Measurements from ENCODE around the gene RIMBP2.

RIMBP2 gene

DNA sequence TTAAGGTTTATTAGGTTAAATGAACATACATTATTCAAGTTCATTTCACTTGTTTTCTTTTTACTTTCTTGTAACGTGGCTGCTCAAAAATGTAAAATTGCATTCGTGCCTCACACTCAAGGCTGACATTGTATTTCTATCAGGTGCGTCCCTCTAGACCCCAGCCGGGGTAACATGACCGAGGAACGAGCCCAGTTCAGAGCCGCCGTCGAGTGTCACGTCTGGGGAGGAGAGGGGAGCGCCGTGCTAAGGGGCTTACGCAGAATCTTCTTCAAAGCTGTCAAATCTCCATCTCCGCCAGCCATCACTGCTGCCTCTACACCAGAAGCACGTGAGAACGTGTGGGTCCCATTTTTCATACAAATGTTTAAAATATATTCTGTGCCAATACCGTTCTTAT lies 170.6 kb downstream of the RIMBP2 start:
- ATAC-seq (ENCODE audit: insufficient read depth, low read depth) (no peak), DNase-seq (no peak)
- Histone ChIP-seq H3K36me3 (ENCODE audit: insufficient read depth, low read length) (no peaks in the 10 kb centered on the region), H3K4me2 (ENCODE audit: insufficient read depth, low read length) (no peak overlapping the region), H3K4me1 (ENCODE audit: insufficient read depth, low read length) (no peaks in the 10 kb centered on the region), H3K79me2 (ENCODE audit: insufficient read depth, low read length) (no peaks in the 10 kb centered on the region), H2AFZ (ENCODE audit: low read depth, low read length) (no peak overlapping the region), H3K27ac (ENCODE audit: low read length) (no peak overlapping the region), H3K9ac (ENCODE audit: low read depth, low read length) (no peak overlapping the region), H4K20me1 (ENCODE audit: insufficient read depth, low read length) (no peaks in the 10 kb centered on the region), H3K4me3 (ENCODE audit: low read depth in 1 of 2, low read length in 2 of 2) (no peak overlapping the region), H3K27me3 (ENCODE audit: insufficient read depth, low read length, poor library complexity) (no peaks in the 10 kb centered on the region), H3K9me3 (ENCODE audit: insufficient read depth, low read length, severe bottlenecking) (peaks cover 7% of the 10 kb centered on the region)
- TF ChIP-seq, protein P1, sequence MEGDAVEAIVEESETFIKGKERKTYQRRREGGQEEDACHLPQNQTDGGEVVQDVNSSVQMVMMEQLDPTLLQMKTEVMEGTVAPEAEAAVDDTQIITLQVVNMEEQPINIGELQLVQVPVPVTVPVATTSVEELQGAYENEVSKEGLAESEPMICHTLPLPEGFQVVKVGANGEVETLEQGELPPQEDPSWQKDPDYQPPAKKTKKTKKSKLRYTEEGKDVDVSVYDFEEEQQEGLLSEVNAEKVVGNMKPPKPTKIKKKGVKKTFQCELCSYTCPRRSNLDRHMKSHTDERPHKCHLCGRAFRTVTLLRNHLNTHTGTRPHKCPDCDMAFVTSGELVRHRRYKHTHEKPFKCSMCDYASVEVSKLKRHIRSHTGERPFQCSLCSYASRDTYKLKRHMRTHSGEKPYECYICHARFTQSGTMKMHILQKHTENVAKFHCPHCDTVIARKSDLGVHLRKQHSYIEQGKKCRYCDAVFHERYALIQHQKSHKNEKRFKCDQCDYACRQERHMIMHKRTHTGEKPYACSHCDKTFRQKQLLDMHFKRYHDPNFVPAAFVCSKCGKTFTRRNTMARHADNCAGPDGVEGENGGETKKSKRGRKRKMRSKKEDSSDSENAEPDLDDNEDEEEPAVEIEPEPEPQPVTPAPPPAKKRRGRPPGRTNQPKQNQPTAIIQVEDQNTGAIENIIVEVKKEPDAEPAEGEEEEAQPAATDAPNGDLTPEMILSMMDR (IDR thresholded peaks at IDR 0.05; ENCODE audit: borderline replicate concordance, extremely low read depth, low read length, poor library complexity, severe bottlenecking), result no peak
- no peak for TF ChIP-seq EZH2 (IDR thresholded peaks at IDR 0.05; ENCODE audit: borderline replicate concordance, low read depth, low read length, severe bottlenecking)

- peaks cover 8% of the 10 kb centered on the region for H3K9me3 ChIP-seq (ENCODE audit: insufficient read depth, low read length, severe bottlenecking)
- no peaks in the 10 kb centered on the region for H3K27me3 ChIP-seq (ENCODE audit: insufficient read depth, low read length, poor library complexity)
- H2AFZ ChIP-seq (ENCODE audit: low read depth, low read length), result no peak overlapping the region
- no peaks in the 10 kb centered on the region for H4K20me1 ChIP-seq (ENCODE audit: insufficient read depth, low read length)
- H3K4me1 ChIP-seq (ENCODE audit: insufficient read depth, low read length), result no peaks in the 10 kb centered on the region
- no peak overlapping the region for H3K27ac ChIP-seq (ENCODE audit: low read length)
- ATAC-seq (ENCODE audit: insufficient read depth, low read depth) (no peak), DNase-seq (no peak)
- H3K79me2 ChIP-seq (ENCODE audit: insufficient read depth, low read length), result no peaks in the 10 kb centered on the region
- no peak overlapping the region for H3K4me3 ChIP-seq (ENCODE audit: low read depth in 1 of 2, low read length in 2 of 2)
- H3K9ac ChIP-seq (ENCODE audit: low read depth, low read length), result no peak overlapping the region
- H3K36me3 ChIP-seq (ENCODE audit: insufficient read depth, low read length), result no peaks in the 10 kb centered on the region
- H3K4me2 ChIP-seq (ENCODE audit: insufficient read depth, low read length), result no peak overlapping the region
- no peak for TF ChIP-seq EZH2 (IDR thresholded peaks at IDR 0.05; ENCODE audit: borderline replicate concordance, low read depth, low read length, severe bottlenecking)
- TF ChIP-seq, protein P1 (IDR thresholded peaks at IDR 0.05; ENCODE audit: borderline replicate concordance, extremely low read depth, low read length, poor library complexity, severe bottlenecking), result no peak
These were observed 175.7 kb downstream of the RIMBP2 start for GRCh38 chr12:130540376-130540775.

DNA sequence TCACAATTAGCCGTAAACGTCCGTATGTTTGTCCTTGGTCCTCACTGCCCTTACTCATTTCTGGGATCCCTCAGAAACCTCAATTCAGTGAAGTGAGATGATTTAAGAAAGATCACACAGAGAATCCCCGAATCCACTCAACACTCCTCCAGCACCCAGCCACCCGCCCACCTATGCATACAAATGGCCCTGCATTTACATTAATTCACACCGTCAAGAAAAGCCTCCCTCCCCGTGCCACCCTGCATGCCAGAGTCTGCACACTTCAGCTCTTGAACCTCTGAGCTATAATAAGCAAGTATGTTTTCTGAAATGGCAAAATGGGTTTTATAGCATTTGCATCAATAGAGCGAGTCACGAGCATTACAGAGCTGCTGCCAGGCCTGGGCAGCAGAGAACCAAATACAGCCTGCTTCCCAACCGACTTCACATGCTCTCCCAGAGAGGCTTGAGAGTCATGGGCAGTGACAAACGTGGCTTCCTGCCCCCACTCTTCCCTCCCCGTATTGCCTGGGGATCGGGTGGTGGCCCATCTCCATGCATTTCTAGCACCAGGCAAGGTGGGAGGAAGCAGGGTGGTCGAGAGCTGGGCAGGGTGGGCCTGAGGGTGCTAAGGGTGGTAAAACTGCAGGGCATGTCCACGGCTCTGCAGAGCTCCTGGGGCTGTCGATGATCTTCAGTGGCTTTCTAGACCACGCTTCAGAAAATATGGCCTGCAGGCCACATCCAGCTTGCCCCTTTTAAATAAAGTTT lies 177.6 kb downstream of the RIMBP2 start:
- DNase-seq (no peak), ATAC-seq (ENCODE audit: insufficient read depth, low read depth) (no peak)
- Histone ChIP-seq H3K79me2 (ENCODE audit: insufficient read depth, low read length) (no peaks in the 10 kb centered on the region), H2AFZ (ENCODE audit: low read depth, low read length) (no peak overlapping the region), H3K36me3 (ENCODE audit: insufficient read depth, low read length) (no peaks in the 10 kb centered on the region), H3K4me1 (ENCODE audit: insufficient read depth, low read length) (no peaks in the 10 kb centered on the region), H4K20me1 (ENCODE audit: insufficient read depth, low read length) (no peaks in the 10 kb centered on the region), H3K27me3 (ENCODE audit: insufficient read depth, low read length, poor library complexity) (no peaks in the 10 kb centered on the region), H3K9me3 (ENCODE audit: insufficient read depth, low read length, severe bottlenecking) (peaks cover 8% of the 10 kb centered on the region), H3K4me2 (ENCODE audit: insufficient read depth, low read length) (no peak overlapping the region), H3K27ac (ENCODE audit: low read length) (no peak overlapping the region), H3K4me3 (ENCODE audit: low read depth in 1 of 2, low read length in 2 of 2) (no peak overlapping the region), H3K9ac (ENCODE audit: low read depth, low read length) (no peak overlapping the region)
- TF ChIP-seq, protein P1 (IDR thresholded peaks at IDR 0.05; ENCODE audit: borderline replicate concordance, extremely low read depth, low read length, poor library complexity, severe bottlenecking), result no peak
- no peak for TF ChIP-seq EZH2 (IDR thresholded peaks at IDR 0.05; ENCODE audit: borderline replicate concordance, low read depth, low read length, severe bottlenecking)
